ENCODE data around the gene RICTOR. TPM values are rescaled to one million over a fixed set of nuclear protein-coding genes. Genes with fewer than 3 reads are reported as not detected.
"Not testable (repeated sequence)": the region's sequence is repeated elsewhere in the genome, so short reads cannot be mapped to it uniquely, and the experiment has no call there.

RICTOR gene
- total RNA-seq, 1 experiment from 2014 or later, result 25.7 TPM

DNA sequence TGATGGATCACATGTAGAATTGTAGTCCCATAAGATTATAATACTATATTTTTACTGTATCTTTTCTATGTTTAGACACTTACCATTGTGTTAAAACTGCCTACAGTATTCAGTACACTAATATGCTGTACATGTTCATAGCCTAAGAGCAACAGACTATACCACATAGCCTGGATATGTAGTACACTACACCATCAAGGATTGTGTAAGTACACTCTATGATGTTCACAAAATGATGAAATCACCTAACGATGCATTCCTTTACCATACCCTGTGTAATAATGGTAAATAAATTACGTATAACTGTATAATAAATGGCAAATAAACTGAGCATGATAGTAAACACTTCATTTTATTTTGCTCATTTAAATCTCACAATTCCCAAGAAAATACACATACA is 60.3 kb downstream of the RICTOR start:
- no peaks in the 10 kb centered on the region for H3K27me3 Mint-ChIP-seq (ENCODE audit: insufficient read depth, unreplicated experiment)
- Histone ChIP-seq H3K4me3 (ENCODE audit: low read depth, low read length) (no peak overlapping the region), H3K9me3 (peaks cover 16% of the 10 kb centered on the region)

DNA sequence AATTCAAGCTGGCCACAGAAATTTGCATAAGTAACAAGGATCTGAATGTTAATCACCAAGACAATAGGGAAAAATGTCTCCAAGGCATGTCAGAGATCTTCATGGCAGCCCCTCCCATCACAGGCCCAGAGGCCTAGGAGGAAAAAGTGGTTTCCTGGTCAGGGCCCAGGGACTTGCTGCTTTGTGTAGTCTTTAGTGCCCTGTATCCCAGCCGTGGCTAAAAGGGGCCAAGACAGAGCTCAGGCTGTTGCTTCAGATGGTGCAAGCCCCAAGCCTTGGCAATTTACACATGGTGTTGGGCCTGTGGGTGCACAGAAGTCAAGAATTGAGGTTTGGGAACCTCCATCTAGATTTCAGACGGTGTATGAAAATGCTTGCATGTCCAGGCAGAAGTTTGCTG is 63.2 kb downstream of the RICTOR start:
- CTCF ChIA-PET; BruUV-seq (replicated peaks); DNase-seq; H3K4me1 Mint-ChIP-seq (ENCODE audit: low read depth, unreplicated experiment); POLR2A ChIA-PET; intact Hi-C loops (cut with micrococcal nuclease; ENCODE audit: unreplicated experiment); H3K27me3 ChIP-seq (replicated peaks; ENCODE audit: control insufficient read depth, insufficient read depth, low read length); H3K4me3 ChIP-seq (ENCODE audit: low read depth, low read length); H3K27ac Mint-ChIP-seq (ENCODE audit: unreplicated experiment); H3K4me3 Mint-ChIP-seq (ENCODE audit: unreplicated experiment); H3K27me3 Mint-ChIP-seq (ENCODE audit: insufficient read depth, unreplicated experiment); H3K4me1 ChIP-seq; H3K36me3 ChIP-seq (ENCODE audit: control insufficient read depth, insufficient read depth, low read length): not testable (repeated sequence)
- Mint-ChIP-seq H3K36me3 (ENCODE audit: insufficient read depth, unreplicated experiment) (peaks cover 26% of the 10 kb centered on the region), H3K9me3 (ENCODE audit: unreplicated experiment) (peaks cover 19% of the 10 kb centered on the region)
- peaks cover 16% of the 10 kb centered on the region for H3K9me3 ChIP-seq

More for the DNA sequence above, 60.3 kb downstream of the RICTOR start:
- no peak for DNase-seq
- H3K36me3 Mint-ChIP-seq (ENCODE audit: insufficient read depth, unreplicated experiment), result peaks cover 26% of the 10 kb centered on the region
- no TSS peak for BruUV-seq (replicated peaks)
- Histone ChIP-seq H3K27me3 (replicated peaks; ENCODE audit: control insufficient read depth, insufficient read depth, low read length) (no peaks in the 10 kb centered on the region), H3K36me3 (ENCODE audit: control insufficient read depth, insufficient read depth, low read length) (peaks cover 4% of the 10 kb centered on the region), H3K4me1 (peaks cover 8% of the 10 kb centered on the region; the same call in 1 of the 2 replicates)
- CTCF ChIA-PET, result no interaction called here
- POLR2A ChIA-PET, result no interaction called here
- TF ChIP-seq CTCF (IDR thresholded peaks at IDR 0.05; ENCODE audit: insufficient read depth in 1 of 2, low read depth in 1 of 2, low read length in 1 of 2, severe bottlenecking in 1 of 2, unreplicated experiment in 1 of 2), result no peak
- peaks cover 19% of the 10 kb centered on the region for H3K9me3 Mint-ChIP-seq (ENCODE audit: unreplicated experiment)
- no peak overlapping the region for H3K27ac Mint-ChIP-seq (ENCODE audit: unreplicated experiment)
- H3K4me3 Mint-ChIP-seq (ENCODE audit: unreplicated experiment), result no peak overlapping the region
- H3K4me1 Mint-ChIP-seq (ENCODE audit: low read depth, unreplicated experiment), result peaks cover 12% of the 10 kb centered on the region
- intact Hi-C loops (cut with micrococcal nuclease; ENCODE audit: unreplicated experiment), result no loop called here

DNA sequence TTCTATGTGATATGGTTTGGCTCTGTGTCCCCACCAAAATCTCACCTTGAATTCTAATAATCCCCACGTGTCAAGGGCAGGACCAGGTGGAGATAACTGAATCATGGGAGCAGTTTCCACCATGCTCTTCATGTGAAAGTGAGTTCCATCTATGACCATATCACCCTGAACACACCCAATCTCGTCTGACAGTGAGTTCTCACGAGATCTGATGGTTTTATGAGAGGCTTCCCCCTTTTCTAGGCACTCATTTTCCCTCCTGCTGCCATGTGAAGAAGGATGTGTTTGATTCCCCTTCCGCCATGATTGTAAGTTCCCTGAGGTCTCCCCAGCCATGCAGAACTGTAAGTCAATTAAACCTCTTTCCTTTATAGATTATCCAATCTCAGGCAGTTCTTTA is 64.2 kb downstream of the RICTOR start:
- no peak for TF ChIP-seq CTCF (IDR thresholded peaks at IDR 0.05; ENCODE audit: insufficient read depth in 1 of 2, low read depth in 1 of 2, low read length in 1 of 2, severe bottlenecking in 1 of 2, unreplicated experiment in 1 of 2)
- Histone ChIP-seq H3K36me3 (ENCODE audit: control insufficient read depth, insufficient read depth, low read length) (peaks cover 4% of the 10 kb centered on the region), H3K27me3 (replicated peaks; ENCODE audit: control insufficient read depth, insufficient read depth, low read length) (no peaks in the 10 kb centered on the region), H3K4me3 (ENCODE audit: low read depth, low read length) (no peak overlapping the region), H3K9me3 (peaks cover 16% of the 10 kb centered on the region), H3K4me1 (no peaks in the 10 kb centered on the region)
- DNase-seq, result no peak
- intact Hi-C loops (cut with micrococcal nuclease; ENCODE audit: unreplicated experiment), result loop anchor here (5.0 kb wide), 1 partner anchor 272 kb away; no protein-coding TSS in a partner anchor
- CTCF ChIA-PET, result no interaction called here
- H3K4me3 Mint-ChIP-seq (ENCODE audit: unreplicated experiment), result no peak overlapping the region
- H3K36me3 Mint-ChIP-seq (ENCODE audit: insufficient read depth, unreplicated experiment), result peaks cover 26% of the 10 kb centered on the region
- H3K9me3 Mint-ChIP-seq (ENCODE audit: unreplicated experiment), result peaks cover 19% of the 10 kb centered on the region
- no peaks in the 10 kb centered on the region for H3K27me3 Mint-ChIP-seq (ENCODE audit: insufficient read depth, unreplicated experiment)
- no TSS peak for BruUV-seq (replicated peaks)
- H3K27ac Mint-ChIP-seq (ENCODE audit: unreplicated experiment), result no peak overlapping the region
- H3K4me1 Mint-ChIP-seq (ENCODE audit: low read depth, unreplicated experiment), result no peaks in the 10 kb centered on the region
- POLR2A ChIA-PET, result no interaction called here

DNA sequence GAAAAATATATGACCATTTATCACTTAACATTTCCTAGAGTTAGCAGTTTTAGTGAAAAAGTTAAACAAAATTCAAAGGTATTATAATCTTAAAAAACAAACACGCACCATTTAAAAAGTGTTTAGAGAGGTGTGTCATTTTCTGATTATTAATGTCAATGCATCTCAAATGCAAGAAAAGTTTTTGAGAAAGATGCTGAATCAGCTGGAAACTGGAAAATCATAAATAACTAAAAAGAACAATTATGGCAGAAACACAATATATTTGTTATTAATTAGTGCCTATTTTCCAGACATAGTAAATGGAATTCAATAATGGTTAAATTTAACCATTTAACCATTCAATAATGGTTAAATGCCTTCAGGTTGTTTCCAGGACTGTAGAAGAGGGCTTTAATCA is 64.9 kb downstream of the RICTOR start:
- CTCF ChIA-PET, result no interaction called here
- DNase-seq, result no peak
- H3K36me3 Mint-ChIP-seq (ENCODE audit: insufficient read depth, unreplicated experiment), result peaks cover 26% of the 10 kb centered on the region
- intact Hi-C loops (cut with micrococcal nuclease; ENCODE audit: unreplicated experiment), result loop anchor here (5.0 kb wide), 1 partner anchor 273 kb away; no protein-coding TSS in a partner anchor
- Histone ChIP-seq H3K9me3 (peaks cover 16% of the 10 kb centered on the region), H3K36me3 (ENCODE audit: control insufficient read depth, insufficient read depth, low read length) (peaks cover 4% of the 10 kb centered on the region), H3K4me1 (no peaks in the 10 kb centered on the region), H3K4me3 (ENCODE audit: low read depth, low read length) (no peak overlapping the region), H3K27me3 (replicated peaks; ENCODE audit: control insufficient read depth, insufficient read depth, low read length) (no peaks in the 10 kb centered on the region)
- no peak overlapping the region for H3K4me3 Mint-ChIP-seq (ENCODE audit: unreplicated experiment)
- peaks cover 19% of the 10 kb centered on the region for H3K9me3 Mint-ChIP-seq (ENCODE audit: unreplicated experiment)
- no peak overlapping the region for H3K27ac Mint-ChIP-seq (ENCODE audit: unreplicated experiment)
- no peaks in the 10 kb centered on the region for H3K4me1 Mint-ChIP-seq (ENCODE audit: low read depth, unreplicated experiment)
- BruUV-seq (replicated peaks), result no TSS peak
- POLR2A ChIA-PET, result no interaction called here
- H3K27me3 Mint-ChIP-seq (ENCODE audit: insufficient read depth, unreplicated experiment), result no peaks in the 10 kb centered on the region
- TF ChIP-seq CTCF (IDR thresholded peaks at IDR 0.05; ENCODE audit: insufficient read depth in 1 of 2, low read depth in 1 of 2, low read length in 1 of 2, severe bottlenecking in 1 of 2, unreplicated experiment in 1 of 2), result no peak

Data from Caco-2 (cell line).